NCI-H146 treated with DMSO at 0.1 percent for 48 hours (cell line): Measurements from ENCODE around the gene GP5.

Experiments
- DNase-seq: peaks from one replicate; lab custom pipeline; 2025; ENCODE audit not compliant: unreplicated experiment; lab: John Stamatoyannopoulos, UW

Gene GP5

GRCh38 chr3:194351080-194351672 is 47.9 kb downstream of the GP5 start, which contains the start of gene CPN2:
TSS of gene CPN2 (minus strand) at chr3:194351328. CDS start at chr3:194342702, 8,626 bp downstream.
- no peak for DNase-seq

- no peak for DNase-seq
These were observed 48.4 kb downstream of the GP5 start for GRCh38 chr3:194350726-194351071.

- DNase-seq: no peak
These were observed 50.7 kb downstream of the GP5 start for GRCh38 chr3:194348354-194348753.

GRCh38 chr3:194346621-194347020 is 52.4 kb downstream of the GP5 start:
- no peak for DNase-seq

- no peak for DNase-seq
These were observed 53.0 kb downstream of the GP5 start for GRCh38 chr3:194346035-194346434.
